ENCODE results near the gene MAEA.
A peak's percentile ranks its signal among the peaks of the same experiment; 100 is the strongest.

The MAEA gene

DNA sequence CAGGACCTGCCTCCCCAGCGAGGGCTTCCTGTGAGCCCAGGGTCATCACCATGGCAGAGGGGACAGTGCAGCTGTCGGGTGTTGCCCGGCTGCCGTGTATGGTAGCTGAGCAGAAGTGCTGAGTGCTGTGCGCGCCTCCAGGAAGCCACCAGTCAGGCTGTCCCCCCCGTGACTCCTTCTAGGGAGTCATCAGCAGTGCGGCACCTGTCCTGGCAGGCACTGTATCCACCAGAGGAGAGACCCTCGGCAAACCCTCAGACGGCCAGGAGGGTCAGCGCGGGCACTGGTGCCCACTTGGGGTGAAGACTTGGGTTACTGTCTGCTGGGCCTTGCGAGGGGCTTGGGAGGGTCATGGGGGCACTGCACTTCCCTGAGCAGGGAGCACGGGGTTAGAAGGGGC is 65.7 kb downstream of the MAEA start:
- no peak for DNase-seq

- peak; percentile 24 for DNase-seq
These were observed 66.7 kb downstream of the MAEA start for GRCh38 chr4:1356181-1356998.

- DNase-seq, result no peak
These were observed 67.9 kb downstream of the MAEA start for GRCh38 chr4:1357356-1358248.

- no peak for DNase-seq
These were observed 68.9 kb downstream of the MAEA start for GRCh38 chr4:1358421-1359143.

DNA sequence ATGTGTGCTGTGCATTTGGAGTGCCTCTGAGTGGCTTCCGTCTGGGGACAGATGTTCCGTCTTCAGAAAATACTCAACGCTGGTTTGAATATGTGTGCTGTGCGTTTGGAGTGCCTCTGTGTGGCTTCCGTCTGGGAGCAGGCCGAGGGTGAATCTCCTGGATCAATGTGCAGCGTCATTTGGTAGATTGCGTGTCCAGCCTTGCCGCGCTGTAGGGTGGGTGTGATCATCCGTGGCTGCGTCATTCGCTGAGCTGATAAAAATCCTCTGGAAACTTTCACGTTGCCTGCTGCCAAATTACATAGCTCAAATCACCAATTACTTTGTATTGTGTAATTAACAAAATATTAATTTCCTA is 69.4 kb downstream of the MAEA start:
- DNase-seq, result no peak

- no peak for DNase-seq
These were observed 70.3 kb downstream of the MAEA start for GRCh38 chr4:1359976-1360375.

DNA sequence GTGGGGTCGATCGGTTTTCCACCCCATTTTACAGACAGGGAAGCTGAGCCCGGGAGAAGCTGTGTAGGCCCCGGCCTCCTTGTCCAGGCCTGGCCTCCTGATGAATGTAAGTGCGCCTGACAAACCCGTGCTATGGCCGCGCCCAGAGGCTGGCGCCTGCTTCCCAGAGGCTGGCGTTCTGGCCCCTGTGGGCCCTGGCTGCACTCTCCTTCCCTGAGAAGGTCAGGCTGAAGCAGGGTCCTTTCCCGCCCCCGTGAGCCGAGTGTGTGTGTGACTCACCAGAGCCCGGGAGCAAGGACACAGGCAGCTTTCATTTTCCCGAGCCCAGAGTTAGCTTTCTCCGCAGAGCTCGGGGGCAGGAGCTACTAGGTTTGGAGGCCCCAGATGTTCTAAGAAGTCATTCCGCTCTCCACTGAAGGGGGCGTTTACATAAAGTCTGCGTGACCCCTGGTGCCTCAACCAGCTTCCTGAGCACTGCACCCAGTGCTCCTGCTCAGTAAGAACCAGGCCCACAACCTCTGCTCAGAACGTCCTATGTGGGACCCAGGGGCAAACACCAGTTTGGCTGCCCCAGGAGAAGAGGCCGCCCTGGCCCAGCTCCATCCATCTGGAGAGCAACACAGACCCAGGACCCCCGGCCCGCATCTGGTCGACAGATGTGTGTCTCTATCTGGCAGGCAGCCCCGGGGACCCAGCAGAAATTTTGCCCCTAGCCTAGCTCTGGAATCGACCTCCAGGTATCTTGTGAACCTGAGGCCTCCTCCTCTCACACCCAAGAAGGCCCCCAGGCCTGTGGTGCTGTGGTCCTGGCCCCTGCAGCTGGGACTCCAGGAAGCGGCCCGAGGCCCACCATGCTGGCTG is 71.0 kb downstream of the MAEA start:
- no peak for DNase-seq

DNA sequence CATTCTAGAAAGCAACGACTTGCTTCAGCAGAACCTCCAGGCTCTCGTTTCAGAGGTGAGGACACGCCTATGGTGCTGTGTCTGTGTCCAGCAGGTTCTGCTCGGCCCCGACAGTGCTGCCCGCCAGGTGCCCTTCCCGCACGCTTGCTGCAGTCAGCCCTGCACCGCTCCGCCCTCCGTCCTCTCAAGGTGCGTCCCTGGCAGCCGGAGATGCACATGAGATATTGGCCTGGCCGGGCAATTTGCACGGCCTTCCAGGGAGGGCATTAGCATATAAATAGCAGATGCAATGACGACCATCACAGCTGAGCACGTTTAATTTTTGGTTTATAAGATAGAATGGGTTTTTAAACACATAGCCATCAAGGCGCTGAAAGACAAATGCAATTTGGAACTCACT is 71.7 kb downstream of the MAEA start:
- no peak for DNase-seq

GRCh38 chr4:1362046-1362445 is 72.4 kb downstream of the MAEA start:
- no peak for DNase-seq

GRCh38 chr4:1362521-1362920 is 72.8 kb downstream of the MAEA start:
- DNase-seq, result no peak

GRCh38 chr4:1363513-1363912 is 73.8 kb downstream of the MAEA start:
- no peak for DNase-seq

- no peak for DNase-seq
These were observed 74.5 kb downstream of the MAEA start for GRCh38 chr4:1364217-1364616.

- DNase-seq, result no peak
These were observed 75.1 kb downstream of the MAEA start for GRCh38 chr4:1364748-1365147.

GRCh38 chr4:1365271-1366178 is 75.8 kb downstream of the MAEA start:
- DNase-seq, result peak; percentile 88

- DNase-seq, result no peak
These were observed 76.9 kb downstream of the MAEA start for GRCh38 chr4:1366371-1367229.

DNA sequence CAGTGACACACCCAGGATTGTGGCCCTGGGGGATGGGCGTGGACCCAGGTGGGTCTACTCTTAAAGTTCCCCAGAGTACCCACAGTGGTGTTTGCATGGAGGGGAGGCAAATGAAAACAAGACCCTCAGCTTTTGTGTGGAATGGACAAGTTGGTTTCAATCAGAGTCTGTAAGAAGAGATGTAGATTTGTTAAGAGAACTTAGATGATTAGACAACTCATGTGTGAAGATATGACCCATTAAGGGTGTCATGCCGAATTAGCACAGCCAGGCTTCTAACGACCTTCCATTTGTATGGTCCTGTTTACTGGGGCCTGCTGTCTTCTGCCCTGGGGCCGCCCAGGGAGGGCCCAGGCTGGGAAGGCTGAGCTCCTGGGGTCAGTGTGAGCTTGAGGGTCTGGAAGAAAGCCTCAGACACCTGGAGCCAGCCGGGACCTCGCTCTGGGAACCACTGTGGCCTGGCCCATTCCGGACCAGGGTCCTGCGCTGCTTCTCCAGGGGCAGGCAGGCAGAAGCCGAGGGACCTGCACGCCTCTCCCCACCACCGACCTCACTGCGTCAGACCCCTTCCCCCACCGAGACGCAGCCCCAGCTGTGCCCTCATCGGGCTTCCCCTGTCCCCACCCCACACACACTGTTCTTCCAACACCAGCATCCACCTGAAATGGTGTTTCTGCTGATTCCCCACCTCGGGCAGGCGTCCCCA is 77.7 kb downstream of the MAEA start:
- DNase-seq, result no peak

DNA sequence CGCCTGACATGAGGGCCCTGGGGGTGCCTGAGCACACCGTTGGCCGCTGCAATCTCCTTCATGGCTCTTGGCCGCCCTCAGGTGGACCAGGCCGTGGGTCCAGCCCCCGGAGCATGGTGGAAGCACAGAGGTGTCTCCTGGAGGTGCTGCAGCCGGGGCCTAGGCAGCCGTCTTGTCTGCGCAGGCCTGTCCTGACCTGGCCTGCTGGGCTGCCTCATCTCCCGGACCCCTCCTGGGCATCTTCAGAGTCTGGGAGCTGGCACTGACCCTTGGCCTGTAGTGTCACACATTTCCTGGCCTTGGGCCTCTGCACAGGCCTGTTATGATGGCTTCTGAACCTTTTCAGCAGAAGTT is 78.2 kb downstream of the MAEA start:
- no peak for DNase-seq

- no peak for DNase-seq
These were observed 78.9 kb downstream of the MAEA start for GRCh38 chr4:1368421-1369090.

- DNase-seq, result no peak
These were observed 79.4 kb downstream of the MAEA start for GRCh38 chr4:1369091-1369450.
